ENCODE results near the gene ZNF669.

ZNF669 gene

GRCh38 chr1:247054992-247055415, 49.2 kb downstream of the ZNF669 start:
- no peak for DNase-seq

Data from CD4-positive, alpha-beta T cell treated with Interleukin-1 beta for 1 hour (primary cell).